GM19328 (cell line): Measurements from ENCODE around the gene GMPPB.
A peak's percentile ranks its signal among the peaks of the same experiment; 100 is the strongest.
"Not testable (repeated sequence)": the region's sequence is repeated elsewhere in the genome, so short reads cannot be mapped to it uniquely, and the experiment has no call there.

Source experiments
- ATAC-seq: cut with Tn5 transposase; IDR thresholded peaks from one replicate; pipeline ENCODE4 v1.9.1; 2021; ENCODE audit warnings: mild to moderate bottlenecking, moderate library complexity; ENCODE audit not compliant: unreplicated experiment

The GMPPB gene

DNA sequence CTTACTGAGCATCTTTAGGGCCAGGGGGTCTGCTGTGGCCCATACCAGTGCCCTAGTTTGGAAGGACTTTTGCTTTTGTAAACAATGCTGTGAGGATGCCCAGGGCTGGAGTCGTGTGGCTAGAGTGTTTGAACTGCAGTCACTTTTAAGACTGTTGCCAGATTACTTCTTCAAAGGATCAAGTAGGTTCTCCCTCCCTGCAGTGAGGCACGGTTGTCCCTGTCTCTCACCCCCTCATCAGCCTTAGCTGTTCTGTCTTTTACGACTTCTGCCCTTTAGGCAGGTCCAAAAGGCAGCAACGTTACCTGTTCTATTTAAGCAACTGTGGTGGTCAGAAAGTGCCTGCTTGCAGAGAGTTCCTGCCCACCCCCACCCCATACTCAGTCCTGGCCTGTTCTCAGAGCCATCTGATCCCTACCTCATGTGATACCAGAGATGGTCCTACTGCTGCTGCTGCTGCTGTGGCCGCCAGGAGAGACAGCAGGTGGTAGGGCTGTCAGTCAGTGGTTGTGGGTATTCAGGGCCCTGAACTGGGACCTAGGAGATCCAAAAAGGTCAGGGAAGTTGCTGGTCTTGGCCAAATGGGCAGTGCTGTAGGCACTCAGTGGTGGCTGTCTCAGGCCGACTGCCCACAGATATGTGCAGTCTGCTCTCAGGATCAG is 29.2 kb downstream of the GMPPB start:
- not testable (repeated sequence) for ATAC-seq

GRCh38 chr3:49691481-49691880 is 32.3 kb downstream of the GMPPB start:
- not testable (repeated sequence) for ATAC-seq

DNA sequence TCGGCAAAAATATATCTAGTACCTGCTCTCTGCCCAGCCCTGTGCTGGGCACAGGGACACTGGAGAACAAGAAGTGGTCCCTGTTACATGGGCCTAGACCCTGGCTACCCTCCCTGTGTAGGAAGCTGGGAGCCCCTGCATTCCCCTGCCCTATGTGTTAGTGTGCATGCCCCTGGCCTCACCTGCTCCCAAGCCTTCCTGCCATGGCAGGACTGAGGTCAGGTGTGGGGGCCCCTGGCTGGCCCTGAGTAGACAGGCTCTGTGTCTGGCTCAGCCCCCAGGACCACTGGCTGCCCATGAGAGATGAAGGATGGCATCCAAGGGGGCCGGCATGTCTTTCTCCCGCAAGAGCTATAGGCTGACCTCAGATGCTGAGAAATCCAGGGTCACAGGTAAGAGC is 32.9 kb downstream of the GMPPB start:
- not testable (repeated sequence) for ATAC-seq

DNA sequence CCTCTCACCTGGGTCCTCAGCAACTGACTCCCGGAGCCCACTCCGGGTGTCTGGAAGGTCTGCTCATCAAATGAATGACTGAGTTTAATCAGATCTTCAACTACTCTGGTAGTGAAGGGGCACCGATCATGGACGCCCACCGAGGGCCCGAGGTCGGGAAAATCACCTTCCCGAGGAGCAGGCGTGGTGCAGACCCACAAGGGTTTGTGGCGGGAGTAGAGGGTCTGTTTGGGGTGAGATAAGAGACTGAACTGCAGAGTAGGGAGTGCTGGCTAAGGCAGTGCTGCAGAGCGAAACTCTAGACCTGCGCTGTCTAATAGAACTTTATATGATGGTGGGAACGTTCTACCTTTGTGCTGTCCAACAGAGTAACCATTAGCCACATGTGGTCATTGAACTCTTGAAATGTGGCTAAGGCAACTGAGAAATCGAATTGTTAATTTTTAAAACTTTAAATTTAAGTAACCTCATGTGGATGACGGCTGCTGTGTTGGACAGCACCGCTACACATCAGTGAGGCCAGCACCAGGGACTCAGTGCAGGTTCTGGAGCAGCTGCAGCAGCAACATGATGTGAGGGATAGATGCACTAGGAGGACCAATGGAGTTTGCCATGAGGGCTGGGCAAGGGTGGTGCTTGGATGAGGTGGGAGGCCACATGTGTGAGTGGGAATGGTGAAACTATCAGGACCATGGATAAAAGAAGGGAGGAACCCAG is 33.7 kb downstream of the GMPPB start:
- not testable (repeated sequence) for ATAC-seq

DNA sequence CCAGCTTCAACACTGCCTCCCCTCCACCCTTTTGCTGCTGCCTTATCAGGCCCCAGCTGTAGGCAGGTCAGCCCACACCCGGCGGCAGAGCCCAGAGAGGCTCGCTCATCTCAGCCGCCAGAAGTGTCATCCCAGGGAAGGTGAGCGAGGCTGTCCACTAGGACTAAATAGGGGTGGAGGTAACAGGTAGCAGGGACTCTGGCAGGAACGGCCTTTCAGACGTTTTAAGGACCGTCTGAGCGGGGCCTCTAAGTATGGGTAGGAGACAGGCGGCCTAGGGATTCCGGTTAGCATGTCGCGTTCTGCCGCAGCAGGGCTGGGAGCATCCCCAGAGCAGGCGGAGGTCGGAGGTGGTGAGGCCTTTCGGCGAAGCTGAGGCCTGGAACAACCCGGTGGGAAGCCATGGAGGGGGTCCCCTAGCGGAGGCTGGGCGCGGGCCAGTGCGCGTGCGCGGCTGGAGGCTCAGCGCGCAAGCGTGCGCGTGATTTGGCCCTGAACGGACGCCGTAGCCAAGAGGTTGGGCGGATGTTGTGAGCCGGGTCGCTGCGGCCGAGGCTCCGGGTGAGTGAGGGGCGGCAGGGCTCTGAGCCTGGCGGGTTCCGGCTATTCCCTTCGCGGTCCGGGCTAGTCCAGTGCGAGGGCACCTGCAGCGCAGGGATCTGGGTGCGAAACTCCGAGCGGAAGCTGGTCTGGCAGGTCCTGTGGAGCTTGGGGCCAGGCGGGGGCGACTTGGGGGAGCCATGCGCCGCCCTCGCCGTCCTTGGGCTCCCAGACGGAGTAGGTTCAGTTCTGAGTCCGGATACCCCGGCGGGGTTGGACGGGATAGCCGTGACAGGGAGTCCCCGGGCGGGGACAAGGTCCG is 34.5 kb downstream of the GMPPB start, which contains the start of the genes MST1 and RNF123:
Gene MST1, minus strand, starts transcription at position 429 of the 862 bp plus-strand sequence. CDS start 783 bp downstream, outside the sequence.
Gene RNF123, plus strand, starts transcription at position 512 of the 862 bp plus-strand sequence. CDS start 1,609 bp downstream, outside the sequence.
- peak; percentile 67 for ATAC-seq

DNA sequence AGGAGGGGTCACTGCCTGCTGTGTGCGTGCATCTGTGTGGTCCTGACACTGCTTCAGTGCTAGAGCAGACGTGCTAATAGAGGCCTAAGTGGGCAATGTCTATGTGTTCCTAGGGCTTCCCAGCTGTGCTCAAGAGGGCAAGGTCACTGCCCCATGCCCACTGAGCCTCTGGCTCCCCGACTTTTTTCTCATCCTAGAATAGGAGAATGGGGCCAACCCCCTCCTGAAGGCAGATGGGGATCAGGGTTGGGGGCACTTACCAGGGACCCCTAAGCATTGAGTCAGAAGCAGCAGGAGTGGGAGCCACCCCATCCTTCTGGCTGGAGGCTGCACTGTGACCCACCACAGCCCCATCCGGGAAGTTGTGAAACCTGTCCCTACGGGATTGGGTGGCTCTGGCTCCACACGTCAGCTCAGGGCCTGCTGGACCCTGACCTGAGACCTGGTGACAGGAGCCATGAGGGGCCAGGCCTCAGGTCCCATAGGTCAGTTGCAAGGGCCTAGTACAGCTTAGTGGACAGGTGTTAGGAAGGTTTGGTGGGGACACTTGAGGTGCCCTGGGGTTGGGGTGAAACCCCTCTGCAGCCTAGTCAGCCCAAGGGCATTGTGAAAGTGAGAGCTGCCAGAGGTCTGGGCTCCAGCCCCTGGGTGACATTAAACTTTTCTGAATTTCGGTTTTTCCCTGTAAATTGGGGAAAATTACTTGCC is 35.3 kb downstream of the GMPPB start:
- ATAC-seq, result not testable (repeated sequence)

DNA sequence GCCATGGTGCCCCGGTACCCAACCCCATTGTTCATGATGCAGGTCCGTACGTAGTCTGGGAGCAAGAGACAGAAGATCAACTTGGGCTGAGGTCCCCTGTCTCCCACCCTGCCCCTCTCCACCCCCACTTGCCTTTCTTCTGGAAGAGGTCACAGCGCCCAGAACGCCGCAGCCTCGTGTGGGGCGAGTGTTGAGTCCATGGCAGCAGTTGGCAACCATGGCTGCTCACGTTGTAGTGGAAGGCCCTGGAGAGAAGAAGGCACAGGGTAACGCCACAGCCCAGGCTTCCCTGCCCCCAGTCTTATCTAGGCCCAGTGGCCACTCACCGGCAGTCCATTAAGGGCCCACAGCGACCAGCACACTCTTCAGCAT is 36.3 kb downstream of the GMPPB start:
- not testable (repeated sequence) for ATAC-seq

GRCh38 chr3:49686769-49687423 is 36.9 kb downstream of the GMPPB start:
- not testable (repeated sequence) for ATAC-seq

GRCh38 chr3:49686346-49686745 is 37.4 kb downstream of the GMPPB start:
- not testable (repeated sequence) for ATAC-seq

- not testable (repeated sequence) for ATAC-seq
Measured at GRCh38 chr3:49685846-49686245, 37.9 kb downstream of the GMPPB start.

- ATAC-seq, result not testable (repeated sequence)
Measured at GRCh38 chr3:49685103-49685502, 38.6 kb downstream of the GMPPB start.

DNA sequence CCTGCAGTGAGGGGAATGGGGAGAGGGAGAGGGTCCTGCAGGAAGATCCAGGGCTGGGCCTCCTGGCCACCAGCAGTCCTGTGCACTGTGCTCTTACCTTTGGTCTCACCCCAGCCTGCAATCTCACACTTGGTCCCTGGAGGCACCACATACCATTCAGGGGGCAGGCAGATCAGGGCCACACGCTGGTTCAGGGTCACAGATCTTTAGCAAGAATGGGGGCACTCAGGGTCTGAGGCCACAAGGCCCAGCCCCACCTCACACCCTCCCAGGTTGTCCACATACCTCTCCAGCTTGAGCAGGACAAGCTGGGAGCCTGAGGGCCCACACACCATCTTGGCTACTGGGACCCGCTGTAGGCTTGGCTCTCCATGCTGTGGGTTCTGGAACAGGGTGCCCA is 39.3 kb downstream of the GMPPB start:
- not testable (repeated sequence) for ATAC-seq

DNA sequence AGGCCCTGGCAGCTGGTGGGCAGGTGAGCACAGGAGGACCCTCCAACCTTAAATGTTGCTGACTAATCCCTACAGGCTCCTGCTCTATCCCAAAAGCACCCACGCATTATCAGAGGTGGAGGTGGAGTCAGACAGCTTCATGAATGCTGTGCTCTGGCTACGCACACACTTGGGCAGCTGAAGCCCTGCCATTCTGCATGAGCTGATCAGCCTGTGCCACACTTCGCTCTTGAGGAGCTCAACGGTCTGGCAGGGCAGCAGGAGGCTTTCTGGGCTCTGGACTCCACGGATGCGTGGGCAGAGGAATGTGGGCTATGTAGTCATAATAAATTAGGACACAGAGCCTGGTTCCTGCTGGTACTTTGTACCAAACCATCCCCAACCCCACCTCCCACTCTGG is 40.6 kb downstream of the GMPPB start:
- no peak for ATAC-seq

DNA sequence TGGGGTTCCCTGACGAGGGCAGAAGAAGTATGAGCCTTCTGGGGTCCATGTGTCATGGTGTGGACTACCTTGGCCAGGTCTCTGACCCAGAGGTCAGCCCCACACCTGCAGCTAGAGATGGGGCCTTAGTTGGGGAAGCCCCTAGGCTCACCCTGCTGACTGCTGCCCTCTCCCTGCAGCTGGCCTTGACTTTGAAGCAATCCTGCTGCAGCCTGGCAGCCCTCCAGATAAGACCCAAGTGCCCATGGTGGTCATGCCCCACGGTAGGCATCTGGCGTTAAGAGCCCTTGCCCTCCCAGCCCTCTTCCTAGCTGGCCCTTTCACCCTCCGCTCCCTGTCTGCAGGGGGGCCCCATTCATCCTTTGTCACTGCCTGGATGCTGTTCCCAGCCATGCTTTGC is 42.2 kb downstream of the GMPPB start:
- ATAC-seq, result no peak

- no peak for ATAC-seq
Measured at GRCh38 chr3:49681232-49681522, 42.6 kb downstream of the GMPPB start.

DNA sequence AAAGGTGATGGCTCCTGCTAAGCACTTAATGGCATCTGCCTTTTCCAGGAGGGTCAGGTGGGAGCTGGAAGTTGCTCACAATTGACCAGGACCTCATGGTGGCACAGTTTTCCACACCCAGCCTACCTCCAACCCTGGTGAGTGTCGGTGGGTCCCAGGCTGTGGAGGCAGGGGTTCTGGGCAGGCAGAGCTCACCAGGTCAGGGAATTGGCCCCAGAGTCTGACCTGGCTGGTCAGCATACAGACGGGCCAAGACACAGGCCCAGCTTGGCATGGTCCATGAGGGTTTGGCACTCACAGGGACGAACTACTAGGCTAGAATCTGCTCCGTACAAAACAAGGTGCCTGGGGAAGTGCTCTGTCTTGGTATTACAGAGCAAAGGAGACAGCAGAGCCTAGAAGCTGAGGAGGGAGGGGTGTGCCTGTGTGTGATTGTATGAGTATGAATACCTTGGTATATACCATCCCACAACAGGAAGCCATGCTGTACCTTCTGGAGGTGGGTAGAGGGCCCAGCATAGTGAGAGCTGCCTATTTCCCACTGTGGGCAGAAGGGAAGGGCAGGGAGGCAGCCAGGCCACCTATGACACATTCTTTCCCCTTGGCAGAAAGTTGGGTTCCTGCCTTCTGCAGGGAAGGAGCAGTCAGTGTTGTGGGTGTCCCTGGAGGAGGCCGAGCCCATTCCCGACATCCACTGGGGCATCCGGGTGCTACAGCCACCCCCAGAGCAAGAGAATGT is 43.1 kb downstream of the GMPPB start:
- no peak for ATAC-seq

DNA sequence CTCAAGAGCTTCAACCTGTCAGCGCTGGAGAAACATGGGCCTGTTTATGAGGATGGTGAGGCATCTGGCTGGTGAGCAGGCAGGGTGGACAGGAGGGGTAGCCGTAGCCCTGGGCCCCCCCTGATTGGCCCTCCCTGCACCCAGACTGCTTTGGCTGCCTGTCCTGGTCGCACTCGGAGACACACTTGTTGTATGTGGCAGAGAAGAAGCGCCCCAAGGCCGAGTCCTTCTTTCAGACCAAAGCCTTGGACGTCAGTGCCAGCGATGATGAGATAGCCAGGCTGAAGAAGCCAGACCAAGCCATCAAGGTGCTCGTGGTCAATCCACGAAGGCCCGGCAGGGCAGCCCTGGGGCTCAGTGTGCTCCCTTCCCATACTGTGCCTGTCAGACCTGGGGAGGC is 47.8 kb downstream of the GMPPB start:
- no peak for ATAC-seq

GRCh38 chr3:49674497-49674983 is 49.2 kb downstream of the GMPPB start:
- peak; percentile 25 for ATAC-seq

GRCh38 chr3:49673715-49674496 is 49.8 kb downstream of the GMPPB start, which contains the start of gene APEH:
Gene APEH, plus strand, starts transcription at chr3:49674351. Its CDS starts 51 bp downstream, at chr3:49674402.
- peak; percentile 81 for ATAC-seq
